ENCODE data around the gene ACSL1.

DNA sequence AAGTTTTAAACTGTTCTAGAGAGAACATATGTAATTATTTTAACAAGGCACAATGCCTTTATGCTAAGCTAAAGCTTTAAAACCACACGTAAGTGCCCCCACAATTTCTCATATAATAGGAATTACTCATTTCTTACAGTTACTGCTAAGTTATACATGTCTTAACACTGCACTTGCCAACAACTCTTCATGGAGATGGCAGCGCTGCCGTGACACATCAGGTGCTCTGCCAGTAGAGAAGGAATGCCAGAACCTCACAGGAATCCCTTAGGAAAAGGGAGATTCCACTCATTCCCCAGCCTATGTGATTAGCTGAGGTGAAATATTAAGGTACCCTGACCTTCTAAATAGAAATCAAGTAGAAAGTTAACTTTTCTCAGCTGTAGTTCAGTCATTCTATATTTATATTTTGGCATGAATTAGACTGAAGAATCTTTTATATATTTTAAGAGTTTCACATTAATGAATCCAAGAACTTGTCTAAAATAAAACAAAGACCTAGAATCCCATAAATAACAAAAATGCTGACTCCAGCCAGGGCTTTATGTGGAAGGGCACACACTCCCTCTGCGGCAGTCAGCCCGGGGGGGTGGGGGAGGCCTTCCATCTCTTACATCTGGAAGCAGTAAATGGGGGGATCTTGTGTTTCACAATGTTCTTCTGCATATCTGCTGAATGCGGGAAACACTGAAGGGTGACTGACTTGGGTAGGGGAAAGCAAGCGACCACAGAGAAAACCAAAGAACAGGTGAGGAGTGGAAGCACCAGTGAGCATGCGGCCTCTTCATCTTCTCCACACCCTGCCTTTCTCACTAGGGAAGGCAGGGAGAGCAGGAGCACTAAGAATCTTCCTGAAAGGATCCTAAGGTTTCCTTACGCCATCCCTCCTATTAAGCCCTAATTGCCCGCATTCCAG lies 23.7 kb downstream of the ACSL1 start:
- TF ChIP-seq GATA2 (IDR thresholded peaks at IDR 0.05; ENCODE audit: low read depth, low read length) (no peak), GATA3 (IDR thresholded peaks at IDR 0.05; ENCODE audit: low read depth, low read length) (no peak)
